GM23338 (cell line): ENCODE data around the gene ARHGAP10. TPM values are rescaled to one million over a fixed set of nuclear protein-coding genes. Genes with fewer than 3 reads are reported as not detected.

Source experiments
- ATAC-seq: fragments of 200-7000 bp; cut with Tn5 transposase; 3 replicates; pipeline ENCODE4 v1.9.1; 2020
- DNase-seq: peaks from one replicate; pipeline ENCODE4 v3.0.0-alpha.2; 2015; ENCODE audit warnings: low spot score
- H2AFZ ChIP-seq: fragments of 200-600 bp; sonication (generic); 2 replicates; pipeline ENCODE4 v1.8.0; 2016; ENCODE audit warnings: antibody characterized with exemption, mild to moderate bottlenecking, moderate library complexity
- H3F3A ChIP-seq: fragments of 200-600 bp; sonication (generic); replicated peaks from 2 replicates; pipeline ENCODE4 v1.8.0; 2017; ENCODE audit warnings: antibody characterized with exemption, mixed run types, low read depth
- H3K27ac ChIP-seq: fragments of 200-600 bp; sonication (generic); 2 replicates; pipeline ENCODE4 v1.6.1; 2016; ENCODE audit warnings: low read depth
- H3K27me3 ChIP-seq: fragments of 200-600 bp; sonication (generic); 2 replicates; pipeline ENCODE4 v1.8.0; 2016; ENCODE audit warnings: mild to moderate bottlenecking, mixed run types, moderate library complexity; ENCODE audit not compliant: insufficient read depth
- H3K36me3 ChIP-seq: fragments of 200-600 bp; sonication (generic); 2 replicates; pipeline ENCODE4 v1.8.0; 2016; ENCODE audit warnings: mild to moderate bottlenecking; ENCODE audit not compliant: insufficient read depth
- H3K4me1 ChIP-seq: fragments of 200-600 bp; sonication (generic); 2 replicates; pipeline ENCODE4 v1.8.0; 2016; ENCODE audit warnings: mild to moderate bottlenecking, moderate library complexity; ENCODE audit not compliant: insufficient read depth
- H3K4me2 ChIP-seq: fragments of 200-600 bp; sonication (generic); 2 replicates; pipeline ENCODE4 v1.7.1; 2017; ENCODE audit warnings: mixed run types
- H3K4me3 ChIP-seq: fragments of 200-600 bp; sonication (generic); 2 replicates; pipeline ENCODE4 v1.6.1; 2016; ENCODE audit warnings: mixed run types
- H3K79me2 ChIP-seq: fragments of 200-600 bp; sonication (generic); replicated peaks from 2 replicates; pipeline ENCODE4 v1.8.0; 2017; ENCODE audit warnings: mild to moderate bottlenecking; ENCODE audit not compliant: insufficient read depth
- H3K9me2 ChIP-seq: fragments of 200-600 bp; sonication (generic); 2 replicates; pipeline ENCODE4 v1.8.0; 2017; ENCODE audit not compliant: insufficient read depth
- H4K20me1 ChIP-seq: fragments of 200-600 bp; sonication (generic); replicated peaks from 2 replicates; pipeline ENCODE4 v1.8.0; 2017; ENCODE audit warnings: mild to moderate bottlenecking; ENCODE audit not compliant: insufficient read depth
- H3K27ac Mint-ChIP-seq: 2 replicates; pipeline ENCODE4 v1.8.0; 2020; ENCODE audit warnings: inconsistent platforms, mild to moderate bottlenecking, moderate library complexity, mixed read lengths
- H3K27me3 Mint-ChIP-seq: 3 replicates; pipeline ENCODE4 v1.8.0; 2022; ENCODE audit warnings: low read depth, mild to moderate bottlenecking, moderate library complexity, mixed read lengths, inconsistent platforms; ENCODE audit not compliant: insufficient read depth, poor library complexity
- H3K36me3 Mint-ChIP-seq: 3 replicates; pipeline ENCODE4 v1.8.0; 2021; ENCODE audit warnings: low read depth, mild to moderate bottlenecking, inconsistent platforms, moderate library complexity, mixed read lengths
- H3K4me1 Mint-ChIP-seq: 3 replicates; pipeline ENCODE4 v1.8.0; 2020; ENCODE audit warnings: mild to moderate bottlenecking, inconsistent platforms, mixed read lengths
- H3K4me3 Mint-ChIP-seq: 3 replicates; pipeline ENCODE4 v1.8.0; 2021; ENCODE audit warnings: moderate library complexity, mild to moderate bottlenecking, inconsistent platforms, mixed read lengths
- H3K9me3 Mint-ChIP-seq: 3 replicates; pipeline ENCODE4 v1.8.0; 2020; ENCODE audit warnings: moderate library complexity, mild to moderate bottlenecking, inconsistent platforms, mixed read lengths
- CREB1 ChIP-seq: fragments of 250-450 bp; sonication (Bioruptor Pico); IDR thresholded peaks from 2 replicates; pipeline ENCODE4 v1.5.0; 2020; ENCODE audit warnings: low read depth, mild to moderate bottlenecking, moderate library complexity
- CTCF ChIP-seq, 2 experiments: fragments of 200-600 bp in 1 of 2; sonication (generic) in 1 of 2; conservative IDR thresholded peaks; 2 replicates each; pipeline versions ENCODE4 v1.5.1 to v1.6.1; 2016 to 2017; ENCODE audit warnings: antibody characterized with exemption in 2 of 2, low read depth in 2 of 2, mild to moderate bottlenecking in 2 of 2, moderate library complexity in 1 of 2
- ETS1 ChIP-seq: IDR thresholded peaks from 2 replicates; pipeline ENCODE4 v1.6.1; 2016; ENCODE audit warnings: antibody characterized with exemption
- EZH2 ChIP-seq: fragments of 200-600 bp; sonication (generic); IDR thresholded peaks from one replicate; pipeline ENCODE4 v1.8.0; 2017; ENCODE audit warnings: antibody characterized with exemption, mild to moderate bottlenecking, low read depth; ENCODE audit not compliant: unreplicated experiment
- EZH2phosphoT487 ChIP-seq: fragments of 200-600 bp; sonication (generic); IDR thresholded peaks from one replicate; pipeline ENCODE4 v1.8.1; 2018; ENCODE audit warnings: antibody characterized with exemption; ENCODE audit not compliant: unreplicated experiment
- JUNB ChIP-seq: IDR thresholded peaks from one replicate; pipeline ENCODE4 v1.6.1; 2016; ENCODE audit warnings: antibody characterized with exemption; ENCODE audit not compliant: unreplicated experiment
- NANOG ChIP-seq: IDR thresholded peaks from 2 replicates; pipeline ENCODE4 v1.6.1; 2016; ENCODE audit warnings: antibody characterized with exemption, borderline replicate concordance
- POLR2AphosphoS5 ChIP-seq: IDR thresholded peaks from 2 replicates; pipeline ENCODE4 v1.6.1; 2016; ENCODE audit warnings: antibody characterized with exemption, low read depth
- REST ChIP-seq: IDR thresholded peaks from one replicate; pipeline ENCODE4 v1.6.1; 2018; ENCODE audit warnings: antibody characterized with exemption; ENCODE audit not compliant: unreplicated experiment
- STAT1 ChIP-seq: IDR thresholded peaks from one replicate; pipeline ENCODE4 v1.6.1; 2016; ENCODE audit warnings: antibody characterized with exemption; ENCODE audit not compliant: unreplicated experiment
- ZNF114 ChIP-seq: fragments of 250-450 bp; sonication (Bioruptor Pico); IDR thresholded peaks from 2 replicates; pipeline ENCODE4 v1.5.0; 2020; ENCODE audit warnings: mild to moderate bottlenecking, moderate library complexity
- ZNF331 ChIP-seq: fragments of 250-450 bp; sonication (Bioruptor Pico); IDR thresholded peaks from 2 replicates; pipeline ENCODE4 v1.5.0; 2020; ENCODE audit warnings: low read depth, mild to moderate bottlenecking, moderate library complexity
- ZNF462 ChIP-seq: fragments of 250-450 bp; sonication (Bioruptor Pico); IDR thresholded peaks from 2 replicates; pipeline ENCODE4 v1.5.0; 2020; ENCODE audit warnings: mild to moderate bottlenecking, moderate library complexity
- polyA plus RNA-seq: library from polyadenylated mRNA; unstranded; fragments of >200 nt; fragmentation: Nextera tagmentation; extraction: Ambion mirVana; gene quantifications from 2 replicates; pipeline ENCODE4 v1.2.1, GENCODE V29; 2016
- total RNA-seq: library from RNA; depleted of rRNA; stranded (reverse); fragments of >200 nt; shearing (Covaris generic); gene quantifications from 2 replicates; pipeline ENCODE4 v1.2.3, GENCODE V29; 2014

The ARHGAP10 gene
- total and polyA plus RNA-seq, 2 experiments from 2014 or later, result 5.1 to 6.3 TPM

- Mint-ChIP-seq H3K36me3 (peaks cover 2% of the 10 kb centered on the region; the same call in 1 of the 3 replicates), H3K27ac (no peak overlapping the region), H3K9me3 (peaks cover 2% of the 10 kb centered on the region; the same call in 1 of the 3 replicates), H3K4me3 (no peak overlapping the region), H3K4me1 (peaks cover 26% of the 10 kb centered on the region), H3K27me3 (peaks cover 1% of the 10 kb centered on the region)
- Histone ChIP-seq H3K27me3 (no peaks in the 10 kb centered on the region), H3K4me1 (peaks cover 33% of the 10 kb centered on the region), H3K4me3 (no peak overlapping the region), H3K27ac (no peak overlapping the region), H2AFZ (no peak overlapping the region), H3F3A (no peaks in the 10 kb centered on the region), H3K9me2 (no peaks in the 10 kb centered on the region), H3K79me2 (no peaks in the 10 kb centered on the region), H3K4me2 (no peak overlapping the region), H3K36me3 (no peaks in the 10 kb centered on the region), H4K20me1 (no peaks in the 10 kb centered on the region)
- ATAC-seq (no peak), DNase-seq (no peak)
- TF ChIP-seq EZH2 (no peak), STAT1 (no peak), NANOG (no peak), CREB1 (no peak), POLR2AphosphoS5 (no peak), CTCF (conservative IDR thresholded peaks at IDR 0.05; ENCODE audit: low read depth in 2 of 2) (no peak), ZNF331 (no peak), JUNB (no peak), ETS1 (no peak), ZNF462 (no peak), REST (no peak), ZNF114 (CRISPR knock-in tag) (no peak), EZH2phosphoT487 (no peak)
Measured at GRCh38 chr4:147844781-147845180, 112.9 kb downstream of the ARHGAP10 start.
